ENCODE data around the gene AMZ1. TPM values are rescaled to one million over a fixed set of nuclear protein-coding genes. Genes with fewer than 3 reads are reported as not detected.
"Not testable (repeated sequence)": the region's sequence is repeated elsewhere in the genome, so short reads cannot be mapped to it uniquely, and the experiment has no call there.

Gene AMZ1
- total RNA-seq, 1 experiment from 2014 or later, result 0.03 TPM

- Histone ChIP-seq H3K36me3 (peaks cover 16% of the 10 kb centered on the region), H3K9me3 (no peaks in the 10 kb centered on the region), H3K27me3 (no peaks in the 10 kb centered on the region), H3K4me3 (no peak overlapping the region)
- DNase-seq, result no peak
Measured at GRCh38 chr7:2735744-2736143, 47.7 kb downstream of the AMZ1 start.

DNA sequence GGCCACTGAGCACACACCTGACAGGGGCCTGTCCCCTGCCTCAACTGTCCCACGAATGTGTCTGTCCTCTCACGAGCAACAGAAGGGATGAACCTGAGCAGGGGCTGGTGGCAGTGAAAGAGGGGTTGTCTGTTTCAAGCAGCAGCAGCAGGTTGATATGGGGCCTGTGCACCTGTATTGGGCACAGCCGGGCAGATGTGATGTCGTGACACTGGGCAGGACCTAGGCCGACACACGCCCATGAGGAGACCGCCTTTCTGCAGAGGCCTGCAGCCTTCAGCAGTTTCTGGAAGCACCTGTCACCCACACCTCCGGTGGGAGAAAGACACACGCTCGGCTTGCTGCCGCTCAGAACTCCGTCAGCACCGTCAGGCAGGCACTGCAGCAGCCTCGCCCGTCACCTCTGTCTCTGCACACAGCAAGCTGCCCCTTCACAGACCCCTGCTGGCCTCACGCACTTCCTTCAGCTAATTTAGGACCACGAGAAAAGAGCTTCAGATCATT, 48.5 kb downstream of the AMZ1 start:
- DNase-seq, result no peak
- H3K36me3 ChIP-seq, result peaks cover 13% of the 10 kb centered on the region
- no peak overlapping the region for H3K4me3 ChIP-seq
- H3K27me3 ChIP-seq, result no peaks in the 10 kb centered on the region
- no peaks in the 10 kb centered on the region for H3K9me3 ChIP-seq

GRCh38 chr7:2737005-2737743, 49.2 kb downstream of the AMZ1 start:
- H3K9me3 ChIP-seq, H3K27me3 ChIP-seq, H3K4me3 ChIP-seq, DNase-seq, H3K36me3 ChIP-seq: not testable (repeated sequence)

GRCh38 chr7:2737771-2738540, 50.0 kb downstream of the AMZ1 start:
- Histone ChIP-seq H3K4me3 (no peak overlapping the region), H3K9me3 (no peaks in the 10 kb centered on the region), H3K27me3 (no peaks in the 10 kb centered on the region), H3K36me3 (peaks cover 7% of the 10 kb centered on the region)
- DNase-seq, result no peak

- Histone ChIP-seq H3K27me3 (no peaks in the 10 kb centered on the region), H3K4me3 (no peak overlapping the region), H3K36me3 (peaks cover 4% of the 10 kb centered on the region), H3K9me3 (no peaks in the 10 kb centered on the region)
- no peak for DNase-seq
Measured at GRCh38 chr7:2738766-2739549, 51.0 kb downstream of the AMZ1 start.

DNA sequence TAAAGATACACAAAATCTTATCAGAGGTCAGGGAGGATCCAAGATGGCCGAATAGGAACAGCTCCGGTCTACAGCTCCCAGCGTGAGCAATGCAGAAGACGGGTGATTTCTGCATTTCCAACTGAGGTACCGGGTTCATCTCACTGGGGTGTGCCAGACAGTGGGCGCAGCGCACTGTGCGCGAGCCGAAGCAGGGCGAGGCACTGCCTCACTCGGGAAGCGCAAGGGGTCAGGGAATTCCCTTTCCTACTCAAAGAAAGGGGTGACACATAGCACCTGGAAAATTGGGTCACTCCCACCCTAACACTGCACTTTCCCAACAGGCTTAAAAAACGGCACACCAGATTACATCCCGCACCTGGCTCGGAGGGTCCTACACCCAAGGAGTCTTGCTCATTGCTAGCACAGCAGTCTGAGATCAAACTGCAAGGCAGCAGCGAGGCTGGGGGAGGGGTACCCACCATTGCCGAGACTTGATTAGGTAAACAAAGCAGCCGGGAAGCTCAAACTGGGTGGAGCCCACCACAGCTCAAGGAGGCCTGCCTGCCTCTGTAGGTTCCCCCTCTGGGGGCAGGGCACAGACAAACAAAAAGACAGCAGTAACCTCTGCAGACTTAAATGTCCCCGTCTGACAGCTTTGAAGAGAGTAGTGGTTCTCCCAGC, 55.7 kb downstream of the AMZ1 start:
- DNase-seq, H3K4me3 ChIP-seq, H3K9me3 ChIP-seq, H3K27me3 ChIP-seq, H3K36me3 ChIP-seq: not testable (repeated sequence)

DNA sequence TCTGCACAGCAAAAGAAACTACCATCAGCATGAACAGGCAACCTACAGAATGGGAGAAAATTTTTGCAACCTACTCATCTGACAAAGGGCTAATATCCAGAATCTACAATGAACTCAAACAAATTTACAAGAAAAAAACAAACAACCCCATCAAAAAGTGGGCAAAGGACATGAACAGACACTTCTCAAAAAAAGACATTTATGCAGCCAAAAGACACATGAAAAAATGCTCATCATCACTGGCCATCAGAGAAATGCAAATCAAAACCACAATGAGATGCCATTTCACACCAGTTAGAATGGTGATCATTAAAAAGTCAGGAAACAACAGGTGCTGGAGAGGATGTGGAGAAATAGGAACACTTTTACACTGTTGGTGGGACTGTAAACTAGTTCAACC, 60.7 kb downstream of the AMZ1 start:
- DNase-seq, H3K9me3 ChIP-seq, H3K27me3 ChIP-seq, H3K4me3 ChIP-seq, H3K36me3 ChIP-seq: not testable (repeated sequence)

- no peak for DNase-seq
- Histone ChIP-seq H3K36me3 (peaks cover 3% of the 10 kb centered on the region; the same call in 1 of the 2 replicates), H3K9me3 (peaks cover 4% of the 10 kb centered on the region; the same call in 1 of the 2 replicates), H3K4me3 (no peak overlapping the region), H3K27me3 (no peaks in the 10 kb centered on the region)
Measured at GRCh38 chr7:2750004-2750407, 62.0 kb downstream of the AMZ1 start.

DNA sequence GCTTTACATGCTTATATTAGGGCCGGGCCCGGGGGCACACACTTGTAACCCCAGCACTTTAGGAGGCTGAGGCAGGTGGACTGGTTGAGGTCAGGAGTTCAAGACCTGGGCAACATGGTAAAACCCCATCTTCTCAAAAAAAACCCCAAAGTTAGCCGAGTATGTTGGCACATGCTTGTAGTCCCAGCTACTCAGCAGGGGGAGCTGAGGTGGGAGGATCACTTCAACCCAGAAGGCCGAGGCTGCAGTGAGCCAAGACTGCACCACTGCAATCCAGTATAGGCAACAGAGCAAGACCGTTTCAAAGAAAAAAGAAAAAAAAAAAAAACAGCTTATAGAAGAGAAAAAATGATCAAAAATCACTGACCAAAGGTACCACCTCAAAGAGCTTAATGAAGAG, 63.1 kb downstream of the AMZ1 start:
- Histone ChIP-seq H3K4me3 (no peak overlapping the region), H3K27me3 (no peaks in the 10 kb centered on the region), H3K36me3 (peaks cover 12% of the 10 kb centered on the region), H3K9me3 (peaks cover 6% of the 10 kb centered on the region; the same call in 1 of the 2 replicates)
- no peak for DNase-seq

DNA sequence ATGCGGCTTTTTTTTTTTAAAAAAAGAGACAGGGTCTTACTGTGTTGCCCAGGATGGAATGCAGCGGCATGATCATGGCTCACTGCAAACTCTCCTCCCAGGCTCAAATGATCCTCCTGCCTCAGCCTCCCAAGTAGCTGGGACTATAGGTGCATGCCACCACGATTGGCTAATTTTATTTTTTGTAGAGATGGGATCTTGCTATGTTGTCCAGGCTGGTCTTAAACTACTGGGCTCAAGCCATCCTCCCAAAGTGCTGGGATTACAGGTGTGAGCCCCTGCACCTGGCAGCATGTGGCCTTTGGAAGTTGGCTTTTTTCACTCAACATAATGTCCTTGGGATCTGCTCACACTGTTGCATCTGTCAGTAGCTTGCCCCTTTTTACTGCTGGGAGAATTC, 65.1 kb downstream of the AMZ1 start:
- Histone ChIP-seq H3K9me3 (peaks cover 6% of the 10 kb centered on the region; the same call in 1 of the 2 replicates), H3K36me3 (peaks cover 20% of the 10 kb centered on the region), H3K4me3 (no peak overlapping the region), H3K27me3 (no peaks in the 10 kb centered on the region)
- DNase-seq, result no peak

GRCh38 chr7:2754086-2754485, 66.1 kb downstream of the AMZ1 start:
- Histone ChIP-seq H3K4me3 (no peak overlapping the region), H3K9me3 (peaks cover 5% of the 10 kb centered on the region; the same call in 1 of the 2 replicates), H3K36me3 (peaks cover 20% of the 10 kb centered on the region), H3K27me3 (no peaks in the 10 kb centered on the region)
- DNase-seq, result no peak

GRCh38 chr7:2754912-2755311, 66.9 kb downstream of the AMZ1 start:
- Histone ChIP-seq H3K36me3 (peaks cover 24% of the 10 kb centered on the region), H3K4me3 (no peak overlapping the region), H3K9me3 (peaks cover 5% of the 10 kb centered on the region; the same call in 1 of the 2 replicates), H3K27me3 (no peaks in the 10 kb centered on the region)
- no peak for DNase-seq

DNA sequence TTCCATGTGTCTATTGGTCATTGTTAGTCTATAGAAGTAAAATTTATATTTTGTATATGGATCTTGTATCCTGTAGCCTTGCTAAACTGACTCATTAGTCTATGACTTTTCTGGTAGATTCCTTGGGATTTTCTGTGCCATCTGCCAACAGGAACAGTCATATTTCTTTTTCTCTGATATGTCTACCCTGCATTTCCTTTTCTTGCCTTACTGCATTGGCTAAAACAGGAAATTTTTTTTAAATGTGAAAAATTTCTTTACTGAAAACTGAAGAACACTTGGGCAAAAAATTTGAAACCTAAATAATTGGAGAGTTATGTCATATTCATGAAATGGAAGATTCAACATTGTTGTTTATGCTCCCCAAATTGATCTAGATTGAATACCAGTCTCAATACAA, 67.5 kb downstream of the AMZ1 start:
- Histone ChIP-seq H3K27me3 (no peaks in the 10 kb centered on the region), H3K4me3 (no peak overlapping the region), H3K36me3 (peaks cover 29% of the 10 kb centered on the region), H3K9me3 (peaks cover 5% of the 10 kb centered on the region; the same call in 1 of the 2 replicates)
- DNase-seq, result no peak

GRCh38 chr7:2757361-2757903, 69.4 kb downstream of the AMZ1 start:
- Histone ChIP-seq H3K4me3 (peak overlapping the region; percentile 9; the same call in 1 of the 2 replicates), H3K27me3 (no peaks in the 10 kb centered on the region), H3K9me3 (peaks cover 5% of the 10 kb centered on the region; the same call in 1 of the 2 replicates), H3K36me3 (peaks cover 32% of the 10 kb centered on the region)
- DNase-seq, result peak; percentile 91

DNA sequence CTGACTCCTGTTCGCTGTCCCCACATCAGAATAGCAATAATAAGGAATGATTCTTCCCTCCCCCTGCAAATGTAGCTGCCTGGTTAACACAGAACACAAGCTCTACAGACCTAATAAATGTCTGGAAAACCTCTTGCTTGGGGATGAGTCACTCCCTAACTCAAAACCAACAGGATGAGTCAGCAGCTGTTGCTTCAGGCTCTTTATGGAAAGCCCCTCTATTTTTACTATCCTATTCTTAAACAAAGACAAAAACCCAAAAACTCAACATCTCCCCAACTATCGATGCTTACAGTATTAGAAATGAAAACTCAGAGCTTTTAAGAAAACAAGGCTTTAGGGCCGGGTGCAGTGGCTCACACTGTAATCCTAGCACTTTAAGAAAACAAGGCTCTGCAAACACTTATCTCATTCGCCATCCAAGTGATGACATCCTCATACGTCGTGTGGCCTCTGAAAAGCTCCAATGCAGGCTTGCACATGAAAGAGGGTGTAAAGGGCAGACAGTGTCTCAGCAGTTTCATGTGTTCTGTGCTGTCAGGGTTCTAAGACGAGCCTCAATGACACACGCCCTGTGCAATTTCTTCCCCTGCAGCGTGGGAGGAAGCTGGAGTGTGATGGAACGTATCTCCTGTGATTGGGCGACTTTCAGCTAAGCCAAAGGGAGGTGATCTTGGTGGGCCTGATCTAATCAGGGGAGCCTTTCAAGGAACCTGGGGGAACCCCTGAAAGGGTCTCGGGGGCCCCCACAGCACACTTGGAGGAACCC, 70.1 kb downstream of the AMZ1 start:
- DNase-seq, result peak; percentile 72
- H3K27me3 ChIP-seq, result no peaks in the 10 kb centered on the region
- peaks cover 5% of the 10 kb centered on the region; the same call in 1 of the 2 replicates for H3K9me3 ChIP-seq
- peak overlapping the region; percentile 14 for H3K4me3 ChIP-seq
- H3K36me3 ChIP-seq, result peaks cover 32% of the 10 kb centered on the region

Data from MG63 (cell line).